ENCODE results near the gene LMBRD1.

LMBRD1 gene

GRCh38 chr6:69796073-69796641 is 653 bp downstream of the LMBRD1 start:
- peak; percentile 41 for ATAC-seq
- TF ChIP-seq RARB (CRISPR knock-in tag; IDR thresholded peaks at IDR 0.05) (no peak), ZNF565 (CRISPR knock-in tag; conservative IDR thresholded peaks at IDR 0.05; ENCODE audit: low read depth) (no peak), BACH2 (CRISPR knock-in tag; IDR thresholded peaks at IDR 0.05; ENCODE audit: borderline replicate concordance) (no peak), TCF4 (CRISPR knock-in tag; IDR thresholded peaks at IDR 0.05; ENCODE audit: borderline replicate concordance) (no peak), GLIS3 (CRISPR knock-in tag; IDR thresholded peaks at IDR 0.05) (no peak), TOX (CRISPR knock-in tag; IDR thresholded peaks at IDR 0.05; ENCODE audit: borderline replicate concordance) (no peak), CSRNP3 (CRISPR knock-in tag; IDR thresholded peaks at IDR 0.05) (no peak), PATZ1 (CRISPR knock-in tag; IDR thresholded peaks at IDR 0.05; ENCODE audit: borderline replicate concordance) (no peak), SNAI2 (CRISPR knock-in tag; IDR thresholded peaks at IDR 0.05) (no peak), ZFP3 (CRISPR knock-in tag; IDR thresholded peaks at IDR 0.05) (no peak), PPARA (CRISPR knock-in tag; IDR thresholded peaks at IDR 0.05; ENCODE audit: borderline replicate concordance) (no peak), ARNTL (CRISPR knock-in tag; IDR thresholded peaks at IDR 0.05; ENCODE audit: borderline replicate concordance, low read depth) (no peak), OSR1 (CRISPR knock-in tag; IDR thresholded peaks at IDR 0.05) (no peak), POU6F1 (CRISPR knock-in tag; IDR thresholded peaks at IDR 0.05; ENCODE audit: borderline replicate concordance, low read depth) (no peak)

GRCh38 chr6:69795469-69796072 is 1.2 kb downstream of the LMBRD1 start:
- no peak for ATAC-seq
- TF ChIP-seq POU6F1 (CRISPR knock-in tag; IDR thresholded peaks at IDR 0.05; ENCODE audit: borderline replicate concordance, low read depth) (no peak), ZNF70 (CRISPR knock-in tag; IDR thresholded peaks at IDR 0.05) (no peak), BACH2 (CRISPR knock-in tag; IDR thresholded peaks at IDR 0.05; ENCODE audit: borderline replicate concordance) (no peak), TOX (CRISPR knock-in tag; IDR thresholded peaks at IDR 0.05; ENCODE audit: borderline replicate concordance) (no peak), CREB5 (CRISPR knock-in tag; IDR thresholded peaks at IDR 0.05; ENCODE audit: low read depth) (no peak), ESRRG (CRISPR knock-in tag; IDR thresholded peaks at IDR 0.05) (no peak), CSRNP3 (CRISPR knock-in tag; IDR thresholded peaks at IDR 0.05) (no peak)

- no peak for ATAC-seq
- no peak for TF ChIP-seq ZFP30 (CRISPR knock-in tag; IDR thresholded peaks at IDR 0.05)
- no peak for TF ChIP-seq ZC3H10 (CRISPR knock-in tag; IDR thresholded peaks at IDR 0.05)
- TF ChIP-seq CSDC2 (CRISPR knock-in tag; IDR thresholded peaks at IDR 0.05): no peak
- TF ChIP-seq TOX (CRISPR knock-in tag; IDR thresholded peaks at IDR 0.05; ENCODE audit: borderline replicate concordance): no peak
- no peak for TF ChIP-seq GLIS3 (CRISPR knock-in tag; IDR thresholded peaks at IDR 0.05)
- no peak for TF ChIP-seq CREB5 (CRISPR knock-in tag; IDR thresholded peaks at IDR 0.05; ENCODE audit: low read depth)
- no peak for TF ChIP-seq RARB (CRISPR knock-in tag; IDR thresholded peaks at IDR 0.05)
- no peak for TF ChIP-seq ISL1 (CRISPR knock-in tag; IDR thresholded peaks at IDR 0.05)
- no peak for TF ChIP-seq ESRRG (CRISPR knock-in tag; IDR thresholded peaks at IDR 0.05)
- no peak for TF ChIP-seq SNAI2 (CRISPR knock-in tag; IDR thresholded peaks at IDR 0.05)
- TF ChIP-seq TCF4 (CRISPR knock-in tag; IDR thresholded peaks at IDR 0.05; ENCODE audit: borderline replicate concordance): no peak
- TF ChIP-seq ZNF565 (CRISPR knock-in tag; conservative IDR thresholded peaks at IDR 0.05; ENCODE audit: low read depth): no peak
- TF ChIP-seq POU6F1 (CRISPR knock-in tag; IDR thresholded peaks at IDR 0.05; ENCODE audit: borderline replicate concordance, low read depth): no peak
- TF ChIP-seq ZNF8 (CRISPR knock-in tag; IDR thresholded peaks at IDR 0.05): no peak
- TF ChIP-seq ZFP3 (CRISPR knock-in tag; IDR thresholded peaks at IDR 0.05): no peak
- no peak for TF ChIP-seq BACH2 (CRISPR knock-in tag; IDR thresholded peaks at IDR 0.05; ENCODE audit: borderline replicate concordance)
- TF ChIP-seq PPARA (CRISPR knock-in tag; IDR thresholded peaks at IDR 0.05; ENCODE audit: borderline replicate concordance): no peak
These were observed 4.5 kb downstream of the LMBRD1 start for GRCh38 chr6:69792292-69792691.

Measured in SK-N-SH treated with all-trans-retinoic acid at 6 μM for 48 hours (cell line).